NB4 (cell line): ENCODE results near the gene SYNE1.

Experiments used
- MAX ChIP-seq: IDR thresholded peaks from 2 replicates; pipeline ENCODE4 v1.6.1; 2011; ENCODE audit warnings: low read depth, low read length
- MYC ChIP-seq: IDR thresholded peaks from 2 replicates; pipeline ENCODE4 v1.6.1; 2011; ENCODE audit warnings: low read depth, low read length
- POLR2A ChIP-seq: IDR thresholded peaks from 2 replicates; pipeline ENCODE4 v1.6.1; 2011; ENCODE audit warnings: mild to moderate bottlenecking; ENCODE audit not compliant: insufficient read length; ENCODE audit errors: extremely low read depth
- TF ChIP-seq, protein P1 (sequence below): IDR thresholded peaks from one replicate; pipeline ENCODE4 v1.5.1; 2012; ENCODE audit warnings: low read depth, low read length

DNA sequence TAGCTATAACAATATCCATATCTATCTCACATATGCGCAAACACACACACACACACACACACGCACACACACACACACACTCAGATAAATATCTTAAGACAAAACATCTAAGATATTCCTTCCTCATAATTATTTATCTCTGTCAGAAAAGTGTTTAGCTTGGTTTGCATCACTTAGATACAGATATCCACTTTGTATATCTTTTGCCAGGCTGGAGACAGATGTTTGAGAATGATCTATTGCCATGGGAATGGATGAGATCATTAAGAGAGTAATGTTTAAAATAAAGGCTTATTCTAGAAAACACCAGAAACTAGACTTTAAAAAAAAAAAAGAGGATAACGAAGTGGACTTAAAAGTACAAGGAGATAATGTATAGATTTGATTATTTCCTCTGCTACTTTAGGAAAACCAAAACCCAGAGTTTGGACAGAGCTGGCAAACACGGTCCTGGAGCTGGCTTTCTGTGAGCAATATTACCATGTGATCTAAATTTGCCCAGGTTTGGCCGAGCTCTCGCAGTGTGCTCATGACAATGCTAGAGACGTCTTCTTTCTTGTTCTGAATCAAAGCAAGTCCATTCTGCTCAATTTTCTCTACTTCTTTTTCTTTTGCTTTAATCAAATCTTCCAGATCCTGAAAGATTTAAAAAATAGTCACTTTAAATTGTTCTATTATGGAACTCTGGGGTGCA lies 411.8 kb downstream of the SYNE1 start:
- no peak for TF ChIP-seq POLR2A
- TF ChIP-seq, protein P1, sequence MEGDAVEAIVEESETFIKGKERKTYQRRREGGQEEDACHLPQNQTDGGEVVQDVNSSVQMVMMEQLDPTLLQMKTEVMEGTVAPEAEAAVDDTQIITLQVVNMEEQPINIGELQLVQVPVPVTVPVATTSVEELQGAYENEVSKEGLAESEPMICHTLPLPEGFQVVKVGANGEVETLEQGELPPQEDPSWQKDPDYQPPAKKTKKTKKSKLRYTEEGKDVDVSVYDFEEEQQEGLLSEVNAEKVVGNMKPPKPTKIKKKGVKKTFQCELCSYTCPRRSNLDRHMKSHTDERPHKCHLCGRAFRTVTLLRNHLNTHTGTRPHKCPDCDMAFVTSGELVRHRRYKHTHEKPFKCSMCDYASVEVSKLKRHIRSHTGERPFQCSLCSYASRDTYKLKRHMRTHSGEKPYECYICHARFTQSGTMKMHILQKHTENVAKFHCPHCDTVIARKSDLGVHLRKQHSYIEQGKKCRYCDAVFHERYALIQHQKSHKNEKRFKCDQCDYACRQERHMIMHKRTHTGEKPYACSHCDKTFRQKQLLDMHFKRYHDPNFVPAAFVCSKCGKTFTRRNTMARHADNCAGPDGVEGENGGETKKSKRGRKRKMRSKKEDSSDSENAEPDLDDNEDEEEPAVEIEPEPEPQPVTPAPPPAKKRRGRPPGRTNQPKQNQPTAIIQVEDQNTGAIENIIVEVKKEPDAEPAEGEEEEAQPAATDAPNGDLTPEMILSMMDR: no peak
- no peak for TF ChIP-seq MYC
- TF ChIP-seq MAX: no peak
